ENCODE measurements around the gene STKLD1. TPM values are rescaled to one million over a fixed set of nuclear protein-coding genes. Genes with fewer than 3 reads are reported as not detected.

STKLD1 gene
- total RNA-seq, 1 experiment from 2014 or later = 4.1 TPM

DNA sequence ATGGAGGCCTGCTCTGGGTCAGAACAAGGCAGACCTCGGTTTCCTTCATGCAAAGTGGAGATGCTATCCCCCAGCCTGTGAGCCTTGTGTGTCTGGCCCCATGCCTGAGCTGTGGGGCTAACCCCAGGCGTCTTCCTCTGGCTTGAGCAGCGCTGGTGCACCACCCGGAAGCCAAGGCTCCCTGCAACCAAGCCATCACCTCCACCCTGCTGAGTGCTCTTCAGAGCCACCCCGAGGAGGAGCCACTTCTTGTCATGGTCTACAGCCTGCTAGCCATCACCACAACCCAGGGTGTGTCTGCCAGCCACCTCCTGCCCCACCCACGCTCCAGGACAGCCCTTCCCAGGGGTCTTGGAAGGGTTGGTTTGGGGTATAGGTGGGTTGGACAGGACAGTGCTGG, 25.4 kb downstream of the STKLD1 start:
- no peak overlapping the region for H2AFZ ChIP-seq (ENCODE audit: low read length)
- H3K79me2 ChIP-seq (ENCODE audit: low read length) = no peaks in the 10 kb centered on the region
- H3K4me2 ChIP-seq (ENCODE audit: low read length) = no peak overlapping the region
- no peak for TF ChIP-seq EZH2phosphoT487 (IDR thresholded peaks at IDR 0.05; ENCODE audit: borderline replicate concordance, low read length)
- TF ChIP-seq EZH2 (IDR thresholded peaks at IDR 0.05; ENCODE audit: low read length, unreplicated experiment) = no peak
- no peak for TF ChIP-seq CTCF (conservative IDR thresholded peaks at IDR 0.05; ENCODE audit: low read depth, low read length)
- no peak overlapping the region for H3K9ac ChIP-seq (ENCODE audit: low read length)
- H3K36me3 ChIP-seq (ENCODE audit: low read depth, low read length) = peaks cover 11% of the 10 kb centered on the region; the same call in 1 of the 2 replicates
- no peaks in the 10 kb centered on the region for H3F3A ChIP-seq (ENCODE audit: low read length, unreplicated experiment)
- H3K9me3 ChIP-seq (ENCODE audit: low read length) = no peaks in the 10 kb centered on the region
- H3K27me3 ChIP-seq (ENCODE audit: low read length) = no peaks in the 10 kb centered on the region
- intact Hi-C loops (cut with micrococcal nuclease) = no loop called here
- H3K27ac ChIP-seq (ENCODE audit: low read length) = no peak overlapping the region
- H3K4me1 ChIP-seq (ENCODE audit: insufficient read depth, low read length) = no peaks in the 10 kb centered on the region
- ChIA-PET POLR2A (ENCODE audit: unreplicated experiment) (no interaction called here), CTCF (no interaction called here)
- BruUV-seq (replicated peaks) = no TSS peak
- H3K9me2 ChIP-seq (replicated peaks; ENCODE audit: low read length) = no peaks in the 10 kb centered on the region
- DNase-seq = no peak
- no peak overlapping the region for H3K4me3 ChIP-seq (ENCODE audit: low read length)
- H4K20me1 ChIP-seq (ENCODE audit: low read length) = no peaks in the 10 kb centered on the region
- no peak for ATAC-seq

DNA sequence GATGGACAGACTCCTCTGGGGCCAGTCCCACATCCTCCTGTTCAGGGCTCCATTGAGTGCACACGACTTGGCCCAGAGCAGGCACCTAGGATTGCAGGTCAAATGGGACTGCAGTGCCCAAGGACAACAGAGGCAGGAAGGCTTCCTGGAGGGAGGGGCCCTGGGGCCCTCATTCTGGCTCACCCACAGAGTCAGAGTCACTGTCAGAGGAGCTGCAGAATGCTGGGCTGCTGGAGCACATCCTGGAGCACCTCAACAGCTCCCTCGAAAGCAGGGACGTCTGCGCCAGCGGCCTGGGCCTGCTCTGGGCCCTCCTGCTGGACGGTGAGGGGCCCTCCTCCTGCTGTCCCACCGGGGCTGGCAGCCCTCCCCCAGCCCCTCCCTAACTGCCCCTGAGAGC, 26.5 kb downstream of the STKLD1 start:
- H3K9ac ChIP-seq (ENCODE audit: low read length) = no peak overlapping the region
- no peaks in the 10 kb centered on the region for H3K27me3 ChIP-seq (ENCODE audit: low read length)
- no peaks in the 10 kb centered on the region for H4K20me1 ChIP-seq (ENCODE audit: low read length)
- no peaks in the 10 kb centered on the region for H3K4me1 ChIP-seq (ENCODE audit: insufficient read depth, low read length)
- TF ChIP-seq EZH2phosphoT487 (IDR thresholded peaks at IDR 0.05; ENCODE audit: borderline replicate concordance, low read length) (no peak), CTCF (conservative IDR thresholded peaks at IDR 0.05; ENCODE audit: low read depth, low read length) (no peak)
- ATAC-seq (no peak), DNase-seq (no peak)
- H3K27ac ChIP-seq (ENCODE audit: low read length) = no peak overlapping the region
- no TSS peak for BruUV-seq (replicated peaks)
- peaks cover 17% of the 10 kb centered on the region; the same call in 1 of the 2 replicates for H3K36me3 ChIP-seq (ENCODE audit: low read depth, low read length)
- CTCF ChIA-PET = no interaction called here
- POLR2A ChIA-PET (ENCODE audit: unreplicated experiment) = no interaction called here
- no peaks in the 10 kb centered on the region for H3K9me2 ChIP-seq (replicated peaks; ENCODE audit: low read length)
- intact Hi-C loops (cut with micrococcal nuclease) = no loop called here
- H3K4me2 ChIP-seq (ENCODE audit: low read length) = no peak overlapping the region
- no peaks in the 10 kb centered on the region for H3F3A ChIP-seq (ENCODE audit: low read length, unreplicated experiment)
- H3K4me3 ChIP-seq (ENCODE audit: low read length) = no peak overlapping the region
- H2AFZ ChIP-seq (ENCODE audit: low read length) = no peak overlapping the region
- H3K9me3 ChIP-seq (ENCODE audit: low read length) = no peaks in the 10 kb centered on the region
- no peaks in the 10 kb centered on the region for H3K79me2 ChIP-seq (ENCODE audit: low read length)

DNA sequence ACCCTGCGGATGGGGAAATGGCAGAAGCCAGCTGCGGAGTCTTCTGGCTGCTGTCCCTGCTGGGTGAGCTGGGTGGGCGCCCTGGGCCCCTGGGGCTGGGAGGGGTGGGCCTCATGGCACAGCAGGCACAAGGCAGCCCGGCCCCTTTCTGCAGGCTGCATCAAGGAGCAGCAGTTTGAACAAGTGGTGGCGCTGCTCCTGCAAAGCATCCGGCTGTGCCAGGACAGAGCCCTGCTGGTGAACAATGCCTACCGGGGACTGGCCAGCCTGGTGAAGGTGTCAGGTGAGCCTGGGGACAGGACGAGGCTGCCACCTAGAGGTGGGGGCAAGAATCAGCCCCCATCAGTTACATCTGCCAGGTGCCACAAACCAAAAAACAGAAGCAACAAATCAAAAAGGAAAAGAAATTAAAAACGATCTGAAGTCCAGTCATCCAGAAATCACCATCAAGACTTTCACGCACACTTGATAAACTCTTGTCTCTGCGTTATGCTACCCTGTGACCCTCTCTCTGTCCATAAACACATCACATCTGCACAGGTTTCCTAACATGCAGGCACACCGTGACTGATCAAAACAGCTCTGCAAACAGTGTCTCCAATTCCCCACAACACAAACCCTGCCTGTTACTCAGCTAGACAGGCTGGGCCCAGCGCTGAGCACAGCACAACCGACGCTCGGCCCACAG, 27.7 kb downstream of the STKLD1 start:
- ATAC-seq = peak; percentile 48
- H3K27me3 ChIP-seq (ENCODE audit: low read length) = no peaks in the 10 kb centered on the region
- no peak overlapping the region for H3K4me3 ChIP-seq (ENCODE audit: low read length)
- intact Hi-C loops (cut with micrococcal nuclease) = no loop called here
- TF ChIP-seq CTCF (conservative IDR thresholded peaks at IDR 0.05; ENCODE audit: low read depth, low read length) (peak; percentile 70), EZH2 (IDR thresholded peaks at IDR 0.05; ENCODE audit: low read length, unreplicated experiment) (no peak)
- no peaks in the 10 kb centered on the region for H3K9me2 ChIP-seq (replicated peaks; ENCODE audit: low read length)
- H2AFZ ChIP-seq (ENCODE audit: low read length) = no peak overlapping the region
- H3K4me2 ChIP-seq (ENCODE audit: low read length) = no peak overlapping the region
- no peaks in the 10 kb centered on the region for H4K20me1 ChIP-seq (ENCODE audit: low read length)
- H3K9ac ChIP-seq (ENCODE audit: low read length) = no peak overlapping the region
- no peaks in the 10 kb centered on the region for H3K4me1 ChIP-seq (ENCODE audit: insufficient read depth, low read length)
- DNase-seq = peak; percentile 51
- BruUV-seq (replicated peaks) = no TSS peak
- ChIA-PET POLR2A (ENCODE audit: unreplicated experiment) (no interaction called here), CTCF (no interaction called here)
- H3F3A ChIP-seq (ENCODE audit: low read length, unreplicated experiment) = no peaks in the 10 kb centered on the region
- H3K27ac ChIP-seq (ENCODE audit: low read length) = no peak overlapping the region
- no peaks in the 10 kb centered on the region for H3K79me2 ChIP-seq (ENCODE audit: low read length)
- peaks cover 17% of the 10 kb centered on the region; the same call in 1 of the 2 replicates for H3K36me3 ChIP-seq (ENCODE audit: low read depth, low read length)
- no peaks in the 10 kb centered on the region for H3K9me3 ChIP-seq (ENCODE audit: low read length)
